HG03064 (cell line): ENCODE results near the gene NOVA2.

Experiments used
- ATAC-seq: cut with Tn5 transposase; IDR thresholded peaks from one replicate; pipeline ENCODE4 v1.9.1; 2021; ENCODE audit warnings: low read depth; ENCODE audit not compliant: unreplicated experiment

NOVA2 gene

DNA sequence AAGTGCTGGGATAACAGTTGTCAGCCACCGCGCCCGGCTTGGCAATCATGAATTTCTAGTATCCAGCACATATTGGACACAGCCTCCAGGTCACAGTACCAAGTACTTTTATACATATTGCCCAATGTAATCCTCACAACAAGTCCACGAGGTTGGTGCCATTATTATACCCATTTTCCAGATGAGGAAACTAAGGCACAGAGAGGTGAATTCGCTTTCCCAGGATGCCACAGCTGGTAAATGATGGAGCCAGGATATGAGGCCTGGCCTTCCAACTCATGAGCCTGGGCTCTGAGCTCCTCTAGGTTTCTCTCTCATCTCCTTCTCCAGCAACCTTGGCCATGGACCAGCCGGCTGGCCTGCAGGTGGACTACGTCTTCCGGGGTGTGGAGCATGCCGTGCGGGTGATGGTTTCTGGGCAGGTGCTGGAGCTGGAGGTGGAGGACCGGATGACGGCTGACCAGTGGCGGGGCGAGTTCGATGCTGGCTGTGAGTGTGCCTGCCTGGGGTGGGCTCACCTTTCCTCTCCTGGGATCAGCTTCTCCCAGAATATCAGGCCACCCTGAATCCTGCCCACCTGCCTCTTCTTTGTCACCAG is 29.1 kb upstream of the NOVA2 start:
- ATAC-seq = no peak

DNA sequence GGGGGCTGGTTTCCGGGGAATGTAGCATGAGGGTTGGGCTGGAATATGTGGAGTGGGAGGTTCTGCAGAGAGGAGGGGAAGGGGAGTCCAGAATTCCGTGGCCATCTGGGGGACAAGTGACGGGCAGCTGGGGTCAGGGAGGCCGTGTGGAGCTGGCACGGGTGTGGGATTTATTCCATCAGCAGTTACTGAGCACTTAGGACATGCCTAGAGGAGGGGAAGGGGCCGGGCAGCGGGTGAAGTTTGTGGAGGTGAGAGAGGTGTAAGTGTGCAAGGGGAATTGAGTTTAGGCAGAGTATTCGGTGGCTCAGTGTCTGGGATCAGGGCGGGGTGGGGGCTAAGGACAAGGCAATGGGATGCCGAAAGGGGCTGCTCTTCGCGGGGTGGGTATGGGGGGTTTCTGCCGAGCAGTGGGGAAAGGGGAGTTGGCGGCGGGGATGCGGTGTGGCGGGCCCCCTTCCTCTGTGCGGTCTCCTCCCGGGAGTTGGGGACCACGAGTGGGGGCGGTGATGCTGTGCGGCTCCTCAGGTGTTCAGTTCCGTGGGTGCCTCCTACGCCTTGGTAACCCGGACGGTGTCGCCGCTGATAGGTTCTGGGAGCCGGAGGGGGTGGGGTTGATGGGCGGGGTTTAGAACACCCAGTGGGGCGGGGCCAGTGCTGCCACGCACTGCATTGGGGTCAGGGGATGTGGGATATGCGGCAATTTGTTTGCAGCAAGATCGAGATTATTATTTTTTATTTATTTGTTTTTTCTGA is 27.0 kb upstream of the NOVA2 start:
- ATAC-seq = no peak

DNA sequence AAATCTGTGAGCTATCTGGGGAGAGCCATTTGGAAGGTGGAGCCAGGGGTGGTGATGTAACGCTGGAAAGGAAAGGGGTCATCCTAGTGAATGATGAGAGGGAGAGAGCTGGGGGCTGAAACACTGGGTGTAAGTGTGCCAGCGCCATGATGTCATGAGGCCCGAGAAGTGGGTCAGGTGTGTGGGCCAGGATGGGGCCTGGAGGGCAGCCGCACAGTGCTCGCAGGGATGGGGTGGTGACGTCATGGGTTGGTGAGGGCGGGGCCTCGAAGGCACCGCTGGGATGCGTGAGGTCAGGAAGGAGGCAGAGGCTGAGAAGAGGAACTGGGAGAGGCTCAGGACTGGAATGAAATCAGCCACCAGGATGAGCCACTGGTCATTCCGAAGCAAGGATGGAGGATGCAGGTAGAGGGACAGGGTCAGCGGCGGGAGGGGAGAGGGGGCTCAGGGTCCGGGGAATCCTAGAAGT is 26.0 kb upstream of the NOVA2 start:
- no peak for ATAC-seq

DNA sequence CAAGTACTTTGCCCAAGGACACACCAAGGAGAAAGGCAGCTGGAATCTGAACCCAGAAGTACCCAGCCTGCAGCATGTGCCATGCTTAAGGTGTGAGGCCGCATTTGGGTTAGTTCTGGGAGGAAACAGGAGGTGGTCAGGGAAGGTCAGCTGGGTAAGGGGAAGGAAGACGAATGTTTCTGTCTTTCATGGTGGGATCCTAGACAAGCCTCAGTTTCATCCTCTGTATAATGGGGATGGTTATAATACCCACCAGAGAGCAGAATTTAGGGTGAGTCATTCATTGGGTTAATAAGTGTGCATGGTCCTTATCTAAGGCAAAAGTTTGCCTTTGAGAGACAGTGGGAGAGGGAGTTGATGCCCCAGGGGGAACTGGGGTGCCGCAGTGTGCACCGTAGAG is 25.2 kb upstream of the NOVA2 start:
- ATAC-seq = no peak

DNA sequence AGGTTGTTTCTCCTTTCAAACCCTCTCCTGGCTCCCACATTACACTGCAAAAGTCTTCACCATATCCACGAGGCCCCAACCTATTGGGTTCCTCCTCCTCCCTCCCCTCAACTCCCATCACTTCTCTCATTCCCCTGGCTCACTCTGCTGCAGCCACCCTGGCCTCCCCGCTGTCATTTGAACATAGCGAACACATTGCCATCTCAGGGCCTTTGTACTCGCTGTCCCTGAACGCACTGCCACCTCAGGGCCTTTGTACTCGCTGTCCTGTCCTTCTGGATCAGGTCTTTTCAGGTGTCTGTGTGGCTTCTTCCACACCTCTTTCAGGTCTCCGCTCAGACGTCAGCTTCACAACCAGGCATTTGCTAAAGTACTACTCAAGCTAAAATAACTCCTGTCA is 23.3 kb upstream of the NOVA2 start:
- ATAC-seq = no peak

DNA sequence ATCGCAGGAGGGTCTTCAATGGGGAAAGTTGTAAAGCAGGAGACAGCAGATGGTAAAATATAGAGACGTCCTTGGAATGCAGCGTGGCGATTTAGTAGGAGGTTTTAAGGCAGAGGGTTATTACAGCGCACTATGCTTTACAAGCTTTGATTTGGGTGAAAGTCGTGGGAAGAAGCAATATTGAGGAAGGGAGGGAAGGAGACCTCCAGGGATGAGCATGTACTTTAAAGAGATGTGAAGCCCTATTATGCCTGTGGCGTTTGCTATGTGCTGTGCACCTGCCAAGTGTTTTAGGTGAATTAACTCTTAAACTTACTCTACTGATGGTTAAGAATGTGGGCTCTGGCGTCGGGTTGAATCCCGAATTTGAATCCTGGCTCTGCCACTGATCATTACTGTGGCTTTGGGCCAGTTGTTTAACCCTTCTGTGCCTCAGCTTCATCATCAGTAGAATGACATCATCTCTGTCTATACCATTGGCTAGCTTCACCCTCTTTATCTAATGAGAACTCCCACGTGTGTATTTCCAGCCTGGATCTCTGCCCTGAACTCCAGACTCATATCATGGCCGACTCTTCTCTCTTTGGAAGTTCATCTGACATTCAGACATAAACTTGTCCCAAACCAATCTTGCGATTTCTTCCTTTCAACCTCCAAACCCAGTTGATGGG is 22.2 kb upstream of the NOVA2 start:
- no peak for ATAC-seq

DNA sequence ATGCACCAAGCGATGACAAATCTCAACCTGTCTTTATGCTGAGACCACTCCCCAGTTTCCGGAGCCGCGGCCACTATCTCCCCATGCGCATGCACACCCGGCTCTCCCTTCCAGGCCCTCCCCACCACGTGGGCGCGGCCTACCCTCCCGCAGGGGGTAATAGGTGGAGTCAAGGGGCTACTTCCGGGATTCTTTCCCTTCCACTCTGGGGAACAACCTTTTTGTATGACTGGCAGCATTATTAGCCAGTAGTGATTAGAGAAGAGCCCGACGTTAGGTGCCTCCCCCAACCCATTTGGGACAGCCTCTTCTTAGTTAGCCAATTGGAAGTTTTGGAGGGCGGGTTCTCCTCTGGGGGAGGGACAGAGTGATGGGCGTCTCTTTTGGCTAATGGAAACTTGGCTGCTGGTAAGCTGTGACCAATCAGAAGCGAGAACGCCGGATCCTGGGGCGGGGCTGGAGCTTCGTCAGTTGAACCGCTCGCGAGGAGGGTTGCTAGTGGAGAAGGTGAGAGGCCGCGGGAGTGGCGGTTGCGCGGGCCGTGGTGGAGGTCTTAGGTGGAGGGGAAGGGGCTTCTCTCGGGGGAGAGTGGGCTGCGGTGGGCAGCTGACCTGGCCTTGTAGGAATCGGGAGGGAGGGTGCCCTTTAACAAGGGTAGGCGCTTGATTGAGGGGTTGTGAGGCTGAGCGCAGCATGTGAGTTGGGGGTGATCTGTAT is 21.5 kb upstream of the NOVA2 start, which contains the start of gene CCDC61:
Gene CCDC61, plus strand, starts transcription at position 470 of the 717 bp plus-strand sequence. CDS start 7,552 bp downstream, outside the sequence.
- peak; percentile 91 for ATAC-seq

DNA sequence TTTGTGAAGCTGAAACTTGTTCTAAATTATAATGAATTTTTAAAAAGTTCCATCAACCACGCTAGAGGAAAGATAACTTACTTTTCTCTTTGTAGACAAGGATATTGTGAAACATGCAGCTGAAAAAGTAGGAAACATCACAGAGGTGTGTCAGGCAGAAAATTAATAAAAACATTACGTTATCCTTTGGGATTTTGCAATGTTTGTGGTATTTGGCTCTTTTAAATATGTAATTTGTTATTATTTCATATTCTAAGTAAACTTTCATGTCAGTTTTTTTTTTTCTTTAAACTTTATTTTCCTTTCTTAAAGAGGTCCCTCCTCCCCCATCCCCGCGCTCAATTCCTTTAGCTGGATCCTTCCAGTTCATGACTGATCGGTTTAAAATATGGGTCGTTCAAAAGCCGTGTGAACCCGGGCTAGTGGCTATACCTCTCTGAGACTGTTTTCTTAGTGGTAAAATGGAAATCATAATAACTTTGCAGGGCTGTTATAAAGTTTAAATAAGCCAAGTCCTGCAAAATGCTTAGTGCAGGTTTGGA is 20.9 kb upstream of the NOVA2 start:
- no peak for ATAC-seq

DNA sequence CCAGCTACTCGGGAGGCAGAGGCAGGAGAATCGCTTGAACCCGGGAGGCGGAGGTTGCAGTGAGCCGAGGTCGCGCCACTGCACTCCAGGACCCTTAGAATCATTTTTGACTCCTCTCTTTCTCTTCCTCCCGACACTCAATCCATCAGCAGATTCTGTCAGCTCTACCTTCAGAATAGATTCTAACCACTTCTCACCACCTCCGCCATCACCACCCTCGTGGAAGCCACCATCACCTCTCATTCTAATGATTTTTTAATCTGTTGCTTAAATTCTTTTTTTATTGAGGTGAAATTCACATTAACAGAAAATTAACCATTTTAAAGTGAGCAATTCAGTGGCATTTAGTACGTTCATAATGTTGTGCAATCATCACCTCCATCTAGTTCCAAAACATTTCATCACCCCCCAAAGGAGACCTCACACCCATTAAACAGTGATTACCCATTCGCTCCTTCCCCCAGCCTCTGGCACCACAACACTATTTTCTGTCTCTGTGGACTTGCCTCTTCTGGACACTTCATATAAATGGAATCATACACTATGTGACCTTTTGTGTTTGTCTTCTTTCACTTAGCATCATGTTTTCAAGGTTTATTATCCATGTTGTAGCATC is 16.6 kb upstream of the NOVA2 start:
- ATAC-seq = no peak

DNA sequence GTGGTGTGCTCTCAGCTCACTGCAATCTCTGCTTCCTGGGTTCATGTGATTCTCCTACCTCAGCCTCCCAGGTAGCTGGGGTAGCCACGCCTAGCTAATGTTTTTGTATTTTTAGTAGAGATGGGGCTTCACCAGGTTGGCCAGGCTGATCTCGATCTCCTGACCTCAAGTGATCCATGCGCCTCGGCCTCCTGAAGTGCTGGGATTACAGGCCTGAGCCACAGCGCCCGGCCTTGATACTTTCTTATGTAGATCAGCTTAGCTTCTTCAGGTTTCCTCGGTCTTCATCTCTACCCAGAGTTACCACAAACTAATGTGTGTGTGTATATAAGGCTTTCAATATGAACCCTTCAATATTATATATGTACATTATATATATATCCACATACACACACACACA is 11.7 kb upstream of the NOVA2 start:
- ATAC-seq = no peak

DNA sequence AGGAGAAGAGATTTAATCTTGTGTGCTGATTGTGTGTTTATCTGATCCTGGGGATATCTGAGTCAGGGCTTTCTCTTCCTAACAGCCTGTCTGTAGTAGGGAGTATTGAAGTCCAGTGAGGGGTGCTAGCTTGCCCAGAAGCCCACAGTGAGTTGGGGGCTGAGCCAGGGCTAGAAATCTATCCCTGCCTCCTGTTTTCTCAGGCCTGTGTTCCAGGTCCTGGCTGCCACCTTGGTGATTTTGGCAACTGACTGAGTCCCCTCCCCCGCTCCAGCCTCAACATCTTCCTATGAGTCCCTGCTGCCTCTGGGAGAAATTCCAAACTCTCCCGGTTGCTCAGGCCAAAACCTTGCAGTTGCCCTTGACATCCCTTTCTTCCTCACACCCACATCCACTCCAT is 7.7 kb upstream of the NOVA2 start:
- no peak for ATAC-seq

DNA sequence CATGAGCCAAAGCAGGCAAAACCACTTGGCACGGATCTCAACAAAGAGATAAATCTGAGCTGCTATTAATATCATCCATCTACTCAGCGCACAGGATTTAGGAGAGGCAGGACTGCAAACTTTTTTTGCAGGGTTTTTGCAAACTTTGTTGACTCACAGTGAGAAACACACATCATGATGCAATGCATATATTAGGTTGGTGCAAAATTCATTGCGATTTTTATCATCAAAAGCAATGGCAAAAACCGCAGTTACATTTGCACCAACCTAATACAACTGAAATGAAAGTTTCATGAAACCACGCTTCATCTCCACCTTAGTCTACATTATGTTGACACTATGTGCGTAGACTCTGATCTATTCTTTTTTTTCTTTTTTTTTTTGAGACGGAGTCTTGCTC is 4.5 kb upstream of the NOVA2 start:
- ATAC-seq = no peak

DNA sequence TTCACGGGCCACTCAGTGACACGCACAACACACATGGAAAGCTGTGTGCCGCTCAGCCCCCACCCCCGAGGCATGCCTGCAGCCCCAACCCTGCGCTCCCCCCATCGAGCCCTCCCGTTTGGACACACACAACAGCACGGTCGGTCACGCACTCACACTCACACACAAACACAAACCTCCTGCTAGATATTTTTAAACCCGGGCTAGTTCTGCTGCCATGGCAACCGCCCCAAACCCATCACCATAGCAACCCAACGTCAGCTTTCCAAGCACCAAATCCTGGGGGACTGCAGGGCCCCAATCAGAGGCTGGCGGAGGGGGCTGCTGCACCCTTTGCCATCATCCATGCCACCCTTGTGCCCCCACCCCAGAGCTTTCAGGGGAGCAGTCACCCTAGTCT is 2.5 kb upstream of the NOVA2 start:
- no peak for ATAC-seq

DNA sequence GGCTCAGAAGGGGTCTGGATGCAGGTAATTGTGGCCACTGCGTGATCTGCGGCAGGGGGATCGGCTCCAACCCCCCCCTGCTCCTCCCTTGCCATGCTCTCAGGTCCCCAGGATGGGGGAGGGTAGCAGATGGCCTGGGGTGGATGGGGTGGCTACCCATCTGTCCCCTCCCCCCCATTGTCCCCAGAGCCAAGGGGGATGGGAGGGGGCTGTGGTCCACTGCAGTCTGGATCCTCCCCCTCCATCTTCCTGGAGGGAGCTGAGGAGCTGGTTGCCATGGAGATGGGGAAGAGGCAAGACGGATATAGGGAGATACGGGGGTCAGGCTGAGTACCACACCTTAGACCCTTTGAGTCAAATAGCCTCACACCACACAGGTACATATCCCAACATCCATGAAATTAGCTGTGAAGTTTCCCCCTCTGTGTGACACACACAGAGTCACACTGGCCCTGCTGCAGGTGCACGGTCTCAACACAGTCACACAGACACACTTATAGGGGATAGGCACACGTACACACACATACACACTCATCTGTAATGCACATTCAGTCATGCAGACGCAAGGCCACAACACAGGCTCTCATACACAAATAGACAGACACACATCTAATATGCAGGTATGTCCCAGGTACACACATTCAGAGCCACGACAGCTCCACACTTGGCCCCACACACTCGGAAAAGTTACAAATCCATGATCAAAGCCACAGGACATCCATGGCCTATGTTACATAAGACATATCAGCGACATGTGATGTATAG is 1.8 kb upstream of the NOVA2 start:
- ATAC-seq = no peak

DNA sequence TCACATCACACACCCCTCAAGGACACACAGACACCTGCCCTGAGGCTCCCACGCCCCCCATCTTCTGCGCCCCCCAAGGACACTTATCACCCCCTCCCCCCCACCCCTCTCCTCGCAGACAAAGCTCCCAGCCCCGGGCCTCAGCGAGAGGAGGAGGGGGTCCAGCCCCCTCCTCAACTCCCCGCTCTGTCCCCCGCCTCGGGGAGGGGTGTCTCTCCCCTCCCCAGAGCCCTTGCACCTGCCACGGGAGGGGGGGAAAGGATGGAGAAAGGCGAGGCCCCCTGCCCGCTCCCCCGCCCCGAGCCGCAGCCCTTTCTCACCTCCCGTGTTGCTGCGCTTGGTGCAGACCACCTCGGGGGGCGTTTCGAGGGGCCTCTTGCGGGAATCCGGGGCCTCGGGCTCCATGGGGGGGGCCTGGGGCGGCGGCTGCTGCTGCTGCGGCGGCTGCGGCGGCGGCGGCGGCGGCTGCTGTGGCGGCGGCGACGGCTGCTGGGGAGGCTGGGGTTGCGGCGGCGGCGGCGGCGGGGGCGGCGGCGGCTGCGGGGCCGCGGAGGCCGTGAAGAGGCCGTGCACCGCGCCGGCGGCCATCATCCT is 621 bp downstream of the NOVA2 start:
- no peak for ATAC-seq

DNA sequence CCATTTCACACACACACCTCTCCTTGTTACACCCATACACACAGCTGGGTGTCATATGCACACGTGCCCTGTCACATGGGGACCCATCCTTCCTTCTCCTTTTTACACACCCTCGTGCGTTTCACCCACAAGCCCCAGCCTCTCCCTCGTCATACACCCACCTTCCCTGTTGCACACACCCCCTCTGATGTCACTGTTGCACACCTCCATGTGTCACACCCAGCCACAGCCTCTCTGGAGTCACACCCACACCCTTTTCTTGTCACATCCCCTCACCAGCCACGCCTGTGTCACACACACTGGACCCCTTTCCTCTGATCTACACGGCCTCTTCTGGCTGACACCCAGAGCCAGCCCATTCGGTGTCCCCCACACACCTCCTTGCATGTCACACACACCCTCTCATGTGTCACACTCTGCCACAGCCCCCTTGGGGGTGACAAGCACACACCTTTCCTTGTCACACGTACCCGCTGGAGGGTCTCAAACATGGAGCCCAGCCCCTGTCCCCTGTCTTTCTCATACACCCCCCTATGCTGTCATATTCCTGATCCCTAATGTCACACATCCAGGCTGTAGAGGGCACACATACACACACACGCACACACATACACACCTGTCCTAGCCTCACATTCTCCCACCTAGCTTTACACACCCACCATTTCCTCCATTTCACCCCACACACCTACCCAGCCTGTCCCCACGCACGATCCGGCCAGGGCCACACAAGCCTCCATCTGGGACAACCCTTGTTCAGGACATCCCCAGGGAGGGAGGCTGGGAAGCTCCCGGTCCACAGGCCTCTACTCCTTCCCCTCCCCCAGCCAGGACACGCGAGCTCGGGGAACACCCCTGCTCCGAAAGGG is 1.4 kb downstream of the NOVA2 start:
- ATAC-seq = no peak

DNA sequence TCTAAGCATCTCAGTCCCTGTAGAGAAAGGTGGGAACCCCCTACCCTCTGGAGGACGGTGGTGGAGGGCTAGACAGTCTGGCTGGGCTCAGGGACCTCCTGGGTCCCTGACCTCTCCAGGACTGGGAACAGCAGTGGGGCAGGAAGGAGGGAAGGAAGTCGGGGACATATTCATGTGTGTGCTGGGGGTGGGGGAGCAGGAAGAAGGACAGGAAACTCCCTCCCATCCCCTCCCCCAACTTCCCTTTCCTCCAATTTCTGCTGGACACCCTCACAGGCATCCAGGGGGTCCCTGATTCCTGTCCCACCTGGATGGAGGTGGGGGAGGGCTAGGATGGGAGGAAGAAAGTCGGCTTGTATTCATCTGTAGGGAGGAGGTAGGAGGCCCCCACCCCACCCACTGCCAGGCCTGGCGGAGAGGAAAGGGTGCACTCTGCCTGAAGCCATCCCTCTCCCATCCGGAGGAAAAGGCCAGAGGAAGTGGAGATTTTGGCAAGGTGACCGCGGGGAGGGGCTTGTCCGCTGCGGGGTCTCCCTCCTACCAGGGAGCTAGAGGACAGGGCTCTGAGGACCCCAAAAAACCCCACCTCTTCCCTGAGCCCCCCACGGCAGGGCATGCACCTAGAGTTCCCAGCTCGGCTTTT is 2.3 kb downstream of the NOVA2 start:
- ATAC-seq = no peak

DNA sequence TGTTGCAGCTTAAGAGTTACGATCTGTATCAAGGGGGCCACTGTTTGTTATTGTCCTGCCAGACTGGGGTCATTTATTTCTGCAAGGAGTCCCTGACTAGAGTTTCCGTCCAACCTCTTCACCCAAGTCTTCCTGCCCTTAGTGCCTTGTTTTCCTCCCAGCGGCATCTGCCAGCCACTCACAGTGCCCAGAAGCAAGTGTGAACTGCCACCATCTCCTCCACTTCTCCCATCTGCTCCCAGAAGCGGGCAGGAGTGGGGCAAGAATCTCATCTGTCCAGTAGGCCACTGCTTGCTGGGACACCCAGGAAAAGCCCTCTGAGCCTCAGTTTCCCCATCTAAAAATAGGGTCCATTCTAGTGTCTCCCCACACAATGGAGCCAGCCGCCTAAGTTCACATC is 4.0 kb downstream of the NOVA2 start:
- ATAC-seq = no peak
